ENCODE data around the gene CTNNB1. TPM values are rescaled to one million over a fixed set of nuclear protein-coding genes. Genes with fewer than 3 reads are reported as not detected.

CTNNB1 gene
- total and polyA plus RNA-seq, 2 experiments from 2014 or later, result 89.4 to 566 TPM

DNA sequence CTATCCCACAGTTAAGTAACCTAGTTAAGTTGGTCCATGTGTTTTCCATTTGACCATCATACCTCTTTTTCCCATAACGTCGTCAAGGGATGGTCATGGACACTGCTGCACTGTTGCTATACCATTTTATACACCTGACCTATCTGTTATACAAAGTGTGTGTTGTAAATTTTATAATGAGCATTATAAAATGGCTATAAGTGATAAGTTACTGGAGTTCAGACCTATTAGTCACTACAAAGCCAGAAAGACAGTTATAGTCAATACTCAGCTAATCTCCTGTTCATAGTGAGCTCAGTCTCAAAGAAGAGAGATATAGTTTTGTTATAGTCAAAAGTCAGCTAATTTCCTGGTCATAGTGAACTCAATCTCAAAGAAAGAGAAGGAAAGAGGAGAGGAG, 18.9 kb upstream of the CTNNB1 start:
- no peaks in the 10 kb centered on the region for H3F3A ChIP-seq (replicated peaks; ENCODE audit: low read depth)
- no peaks in the 10 kb centered on the region for H3K27me3 ChIP-seq (ENCODE audit: insufficient read depth)
- no peak overlapping the region for H3K27ac ChIP-seq (ENCODE audit: low read depth)
- H3K27me3 Mint-ChIP-seq (ENCODE audit: insufficient read depth, low read depth, poor library complexity), result peaks cover 3% of the 10 kb centered on the region
- ATAC-seq, result no peak
- H3K4me3 ChIP-seq, result no peak overlapping the region
- H3K36me3 Mint-ChIP-seq (ENCODE audit: low read depth), result no peaks in the 10 kb centered on the region
- no peak overlapping the region for H3K4me3 Mint-ChIP-seq
- H3K79me2 ChIP-seq (replicated peaks; ENCODE audit: insufficient read depth), result no peaks in the 10 kb centered on the region
- H3K27ac Mint-ChIP-seq, result no peak overlapping the region
- no peaks in the 10 kb centered on the region for H3K9me3 Mint-ChIP-seq
- H2AFZ ChIP-seq, result no peak overlapping the region
- DNase-seq (ENCODE audit: low spot score), result no peak
- TF ChIP-seq, protein P1, sequence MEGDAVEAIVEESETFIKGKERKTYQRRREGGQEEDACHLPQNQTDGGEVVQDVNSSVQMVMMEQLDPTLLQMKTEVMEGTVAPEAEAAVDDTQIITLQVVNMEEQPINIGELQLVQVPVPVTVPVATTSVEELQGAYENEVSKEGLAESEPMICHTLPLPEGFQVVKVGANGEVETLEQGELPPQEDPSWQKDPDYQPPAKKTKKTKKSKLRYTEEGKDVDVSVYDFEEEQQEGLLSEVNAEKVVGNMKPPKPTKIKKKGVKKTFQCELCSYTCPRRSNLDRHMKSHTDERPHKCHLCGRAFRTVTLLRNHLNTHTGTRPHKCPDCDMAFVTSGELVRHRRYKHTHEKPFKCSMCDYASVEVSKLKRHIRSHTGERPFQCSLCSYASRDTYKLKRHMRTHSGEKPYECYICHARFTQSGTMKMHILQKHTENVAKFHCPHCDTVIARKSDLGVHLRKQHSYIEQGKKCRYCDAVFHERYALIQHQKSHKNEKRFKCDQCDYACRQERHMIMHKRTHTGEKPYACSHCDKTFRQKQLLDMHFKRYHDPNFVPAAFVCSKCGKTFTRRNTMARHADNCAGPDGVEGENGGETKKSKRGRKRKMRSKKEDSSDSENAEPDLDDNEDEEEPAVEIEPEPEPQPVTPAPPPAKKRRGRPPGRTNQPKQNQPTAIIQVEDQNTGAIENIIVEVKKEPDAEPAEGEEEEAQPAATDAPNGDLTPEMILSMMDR (conservative IDR thresholded peaks at IDR 0.05; ENCODE audit: low read depth in 2 of 2), result no peak
- TF ChIP-seq JUNB (IDR thresholded peaks at IDR 0.05; ENCODE audit: unreplicated experiment), result no peak
- no peak for TF ChIP-seq STAT1 (IDR thresholded peaks at IDR 0.05; ENCODE audit: unreplicated experiment)
- no peak for TF ChIP-seq POLR2AphosphoS5 (IDR thresholded peaks at IDR 0.05; ENCODE audit: low read depth)
- no peak for TF ChIP-seq ZNF331 (CRISPR knock-in tag; IDR thresholded peaks at IDR 0.05; ENCODE audit: low read depth)
- TF ChIP-seq, protein P2, sequence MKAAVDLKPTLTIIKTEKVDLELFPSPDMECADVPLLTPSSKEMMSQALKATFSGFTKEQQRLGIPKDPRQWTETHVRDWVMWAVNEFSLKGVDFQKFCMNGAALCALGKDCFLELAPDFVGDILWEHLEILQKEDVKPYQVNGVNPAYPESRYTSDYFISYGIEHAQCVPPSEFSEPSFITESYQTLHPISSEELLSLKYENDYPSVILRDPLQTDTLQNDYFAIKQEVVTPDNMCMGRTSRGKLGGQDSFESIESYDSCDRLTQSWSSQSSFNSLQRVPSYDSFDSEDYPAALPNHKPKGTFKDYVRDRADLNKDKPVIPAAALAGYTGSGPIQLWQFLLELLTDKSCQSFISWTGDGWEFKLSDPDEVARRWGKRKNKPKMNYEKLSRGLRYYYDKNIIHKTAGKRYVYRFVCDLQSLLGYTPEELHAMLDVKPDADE (IDR thresholded peaks at IDR 0.05), result no peak
- no peak for TF ChIP-seq CREB1 (CRISPR knock-in tag; IDR thresholded peaks at IDR 0.05; ENCODE audit: low read depth)
- no peak for TF ChIP-seq EZH2phosphoT487 (IDR thresholded peaks at IDR 0.05; ENCODE audit: unreplicated experiment)
- 0 out of 2 replicates have a peak, but pooled peaks cover 3% of the 10 kb centered on the region for H3K9me2 ChIP-seq (ENCODE audit: insufficient read depth)
- H3K36me3 ChIP-seq (ENCODE audit: insufficient read depth), result no peaks in the 10 kb centered on the region
- no peak overlapping the region for H3K4me2 ChIP-seq
- no peaks in the 10 kb centered on the region for H3K4me1 ChIP-seq (ENCODE audit: insufficient read depth)
- H4K20me1 ChIP-seq (replicated peaks; ENCODE audit: insufficient read depth), result no peaks in the 10 kb centered on the region
- peaks cover 11% of the 10 kb centered on the region for H3K4me1 Mint-ChIP-seq

DNA sequence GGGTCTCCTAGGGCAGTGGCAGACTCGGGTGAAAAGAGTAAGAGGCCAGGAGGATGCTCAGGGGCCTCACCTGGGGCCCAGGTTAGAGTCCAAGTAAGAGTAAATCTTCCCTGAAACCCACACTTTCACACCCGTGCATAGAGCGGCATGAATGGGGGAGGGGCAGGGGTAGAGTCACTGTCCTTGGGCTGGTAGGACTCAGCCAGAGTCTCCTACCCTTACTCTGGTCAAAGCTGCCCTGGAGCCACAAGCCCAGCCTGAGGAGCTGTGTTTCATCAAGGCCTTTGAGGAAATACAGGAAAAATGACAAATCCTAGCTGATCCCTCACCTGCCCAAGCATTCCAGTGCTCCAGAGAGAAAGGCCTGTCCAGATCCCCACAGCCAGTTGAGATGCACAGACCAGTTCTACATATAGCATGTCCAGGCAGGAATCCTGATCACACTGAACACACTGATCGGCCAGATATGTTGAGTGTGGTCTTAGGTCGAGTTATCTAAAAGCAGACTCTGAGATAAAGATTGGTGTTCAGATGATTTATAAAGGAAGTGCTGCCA, 16.7 kb upstream of the CTNNB1 start:
- DNase-seq (ENCODE audit: low spot score) (no peak), ATAC-seq (no peak)
- no peaks in the 10 kb centered on the region for H4K20me1 ChIP-seq (replicated peaks; ENCODE audit: insufficient read depth)
- H3K27ac ChIP-seq (ENCODE audit: low read depth), result no peak overlapping the region
- Mint-ChIP-seq H3K4me1 (peaks cover 9% of the 10 kb centered on the region; the same call in 2 of the 3 replicates), H3K9me3 (no peaks in the 10 kb centered on the region), H3K36me3 (ENCODE audit: low read depth) (no peaks in the 10 kb centered on the region), H3K27me3 (ENCODE audit: insufficient read depth, low read depth, poor library complexity) (peaks cover 8% of the 10 kb centered on the region), H3K4me3 (no peak overlapping the region), H3K27ac (no peak overlapping the region)
- H3K27me3 ChIP-seq (ENCODE audit: insufficient read depth), result no peaks in the 10 kb centered on the region
- no peak overlapping the region for H3K4me3 ChIP-seq
- H3K4me1 ChIP-seq (ENCODE audit: insufficient read depth), result no peaks in the 10 kb centered on the region
- 0 out of 2 replicates have a peak, but pooled peaks cover 3% of the 10 kb centered on the region for H3K9me2 ChIP-seq (ENCODE audit: insufficient read depth)
- TF ChIP-seq CREB1 (CRISPR knock-in tag; IDR thresholded peaks at IDR 0.05; ENCODE audit: low read depth) (no peak), STAT1 (IDR thresholded peaks at IDR 0.05; ENCODE audit: unreplicated experiment) (no peak), JUNB (IDR thresholded peaks at IDR 0.05; ENCODE audit: unreplicated experiment) (no peak)
- TF ChIP-seq, protein P1 (conservative IDR thresholded peaks at IDR 0.05; ENCODE audit: low read depth in 2 of 2), result no peak
- TF ChIP-seq, protein P3, sequence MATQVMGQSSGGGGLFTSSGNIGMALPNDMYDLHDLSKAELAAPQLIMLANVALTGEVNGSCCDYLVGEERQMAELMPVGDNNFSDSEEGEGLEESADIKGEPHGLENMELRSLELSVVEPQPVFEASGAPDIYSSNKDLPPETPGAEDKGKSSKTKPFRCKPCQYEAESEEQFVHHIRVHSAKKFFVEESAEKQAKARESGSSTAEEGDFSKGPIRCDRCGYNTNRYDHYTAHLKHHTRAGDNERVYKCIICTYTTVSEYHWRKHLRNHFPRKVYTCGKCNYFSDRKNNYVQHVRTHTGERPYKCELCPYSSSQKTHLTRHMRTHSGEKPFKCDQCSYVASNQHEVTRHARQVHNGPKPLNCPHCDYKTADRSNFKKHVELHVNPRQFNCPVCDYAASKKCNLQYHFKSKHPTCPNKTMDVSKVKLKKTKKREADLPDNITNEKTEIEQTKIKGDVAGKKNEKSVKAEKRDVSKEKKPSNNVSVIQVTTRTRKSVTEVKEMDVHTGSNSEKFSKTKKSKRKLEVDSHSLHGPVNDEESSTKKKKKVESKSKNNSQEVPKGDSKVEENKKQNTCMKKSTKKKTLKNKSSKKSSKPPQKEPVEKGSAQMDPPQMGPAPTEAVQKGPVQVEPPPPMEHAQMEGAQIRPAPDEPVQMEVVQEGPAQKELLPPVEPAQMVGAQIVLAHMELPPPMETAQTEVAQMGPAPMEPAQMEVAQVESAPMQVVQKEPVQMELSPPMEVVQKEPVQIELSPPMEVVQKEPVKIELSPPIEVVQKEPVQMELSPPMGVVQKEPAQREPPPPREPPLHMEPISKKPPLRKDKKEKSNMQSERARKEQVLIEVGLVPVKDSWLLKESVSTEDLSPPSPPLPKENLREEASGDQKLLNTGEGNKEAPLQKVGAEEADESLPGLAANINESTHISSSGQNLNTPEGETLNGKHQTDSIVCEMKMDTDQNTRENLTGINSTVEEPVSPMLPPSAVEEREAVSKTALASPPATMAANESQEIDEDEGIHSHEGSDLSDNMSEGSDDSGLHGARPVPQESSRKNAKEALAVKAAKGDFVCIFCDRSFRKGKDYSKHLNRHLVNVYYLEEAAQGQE (IDR thresholded peaks at IDR 0.05; ENCODE audit: unreplicated experiment), result no peak
- H3F3A ChIP-seq (replicated peaks; ENCODE audit: low read depth), result no peaks in the 10 kb centered on the region
- H3K4me2 ChIP-seq, result no peak overlapping the region
- peak overlapping the region; percentile 80 for H2AFZ ChIP-seq
- H3K36me3 ChIP-seq (ENCODE audit: insufficient read depth), result no peaks in the 10 kb centered on the region
- H3K79me2 ChIP-seq (replicated peaks; ENCODE audit: insufficient read depth), result no peaks in the 10 kb centered on the region
